ENCODE results near the gene ZCCHC8.
"Not testable (repeated sequence)": the region's sequence is repeated elsewhere in the genome, so short reads cannot be mapped to it uniquely, and the experiment has no call there.

ZCCHC8 gene

GRCh38 chr12:122471324-122472226 is 29.2 kb downstream of the ZCCHC8 start:
- peak; percentile 58 for DNase-seq (ENCODE audit: low spot score)

GRCh38 chr12:122470576-122470975 is 30.2 kb downstream of the ZCCHC8 start:
- not testable (repeated sequence) for DNase-seq (ENCODE audit: low spot score)

GRCh38 chr12:122469856-122470255 is 30.9 kb downstream of the ZCCHC8 start:
- DNase-seq (ENCODE audit: low spot score): not testable (repeated sequence)

- no peak for DNase-seq (ENCODE audit: low spot score)
Observed at GRCh38 chr12:122467983-122468382, 32.7 kb downstream of the ZCCHC8 start.

- not testable (repeated sequence) for DNase-seq (ENCODE audit: low spot score)
Observed at GRCh38 chr12:122464317-122465042, 36.3 kb downstream of the ZCCHC8 start.

- no peak for DNase-seq (ENCODE audit: low spot score)
Observed at GRCh38 chr12:122460641-122461040, 40.1 kb downstream of the ZCCHC8 start.

GRCh38 chr12:122460061-122460460 is 40.7 kb downstream of the ZCCHC8 start:
- no peak for DNase-seq (ENCODE audit: low spot score)

GRCh38 chr12:122459211-122459610 is 41.5 kb downstream of the ZCCHC8 start:
- DNase-seq (ENCODE audit: low spot score): no peak

- no peak for DNase-seq (ENCODE audit: low spot score)
Observed at GRCh38 chr12:122458105-122459035, 42.4 kb downstream of the ZCCHC8 start.

- no peak for DNase-seq (ENCODE audit: low spot score)
Observed at GRCh38 chr12:122457627-122458026, 43.1 kb downstream of the ZCCHC8 start.

GRCh38 chr12:122454739-122455138 is 46.0 kb downstream of the ZCCHC8 start:
- DNase-seq (ENCODE audit: low spot score): no peak

GRCh38 chr12:122454250-122454721 is 46.4 kb downstream of the ZCCHC8 start:
- DNase-seq (ENCODE audit: low spot score): no peak

GRCh38 chr12:122452701-122453285 is 47.9 kb downstream of the ZCCHC8 start:
- DNase-seq (ENCODE audit: low spot score): no peak

- DNase-seq (ENCODE audit: low spot score): no peak
Observed at GRCh38 chr12:122449317-122449716, 51.4 kb downstream of the ZCCHC8 start.

- DNase-seq (ENCODE audit: low spot score): not testable (repeated sequence)
Observed at GRCh38 chr12:122447825-122448224, 52.9 kb downstream of the ZCCHC8 start.

- DNase-seq (ENCODE audit: low spot score): not testable (repeated sequence)
Observed at GRCh38 chr12:122446390-122446789, 54.3 kb downstream of the ZCCHC8 start.

GRCh38 chr12:122444071-122444470 is 56.7 kb downstream of the ZCCHC8 start:
- DNase-seq (ENCODE audit: low spot score): not testable (repeated sequence)

GRCh38 chr12:122438822-122439221 is 61.9 kb downstream of the ZCCHC8 start:
- DNase-seq (ENCODE audit: low spot score): not testable (repeated sequence)

- DNase-seq (ENCODE audit: low spot score): no peak
Observed at GRCh38 chr12:122437656-122438121, 63.0 kb downstream of the ZCCHC8 start.

- DNase-seq (ENCODE audit: low spot score): no peak
Observed at GRCh38 chr12:122435186-122435585, 65.5 kb downstream of the ZCCHC8 start.

- DNase-seq (ENCODE audit: low spot score): not testable (repeated sequence)
Observed at GRCh38 chr12:122429043-122429442, 71.7 kb downstream of the ZCCHC8 start.
